ENCODE measurements around the gene RNH1.

- TF ChIP-seq CTCF (IDR thresholded peaks at IDR 0.05 in 4 of 5, conservative IDR thresholded peaks at IDR 0.05 in 1 of 5): peak in 2 of 5 experiments; percentile 4 to 21
- peak; percentile 61 to 68 for TF ChIP-seq POLR2A (IDR thresholded peaks at IDR 0.05)
Measured at GRCh38 chr11:449889-450808, 56.9 kb downstream of the RNH1 start, which contains the start of gene PTDSS2.
